HG03460 (cell line): Measurements from ENCODE around the gene C5orf47.

Source experiments
- ATAC-seq: cut with Tn5 transposase; IDR thresholded peaks from one replicate; pipeline ENCODE4 v1.9.1; 2021; ENCODE audit not compliant: unreplicated experiment

The C5orf47 gene

GRCh38 chr5:174022384-174023095 is 33.6 kb downstream of the C5orf47 start:
- ATAC-seq: no peak

GRCh38 chr5:174030286-174030685 is 41.3 kb downstream of the C5orf47 start:
- no peak for ATAC-seq

DNA sequence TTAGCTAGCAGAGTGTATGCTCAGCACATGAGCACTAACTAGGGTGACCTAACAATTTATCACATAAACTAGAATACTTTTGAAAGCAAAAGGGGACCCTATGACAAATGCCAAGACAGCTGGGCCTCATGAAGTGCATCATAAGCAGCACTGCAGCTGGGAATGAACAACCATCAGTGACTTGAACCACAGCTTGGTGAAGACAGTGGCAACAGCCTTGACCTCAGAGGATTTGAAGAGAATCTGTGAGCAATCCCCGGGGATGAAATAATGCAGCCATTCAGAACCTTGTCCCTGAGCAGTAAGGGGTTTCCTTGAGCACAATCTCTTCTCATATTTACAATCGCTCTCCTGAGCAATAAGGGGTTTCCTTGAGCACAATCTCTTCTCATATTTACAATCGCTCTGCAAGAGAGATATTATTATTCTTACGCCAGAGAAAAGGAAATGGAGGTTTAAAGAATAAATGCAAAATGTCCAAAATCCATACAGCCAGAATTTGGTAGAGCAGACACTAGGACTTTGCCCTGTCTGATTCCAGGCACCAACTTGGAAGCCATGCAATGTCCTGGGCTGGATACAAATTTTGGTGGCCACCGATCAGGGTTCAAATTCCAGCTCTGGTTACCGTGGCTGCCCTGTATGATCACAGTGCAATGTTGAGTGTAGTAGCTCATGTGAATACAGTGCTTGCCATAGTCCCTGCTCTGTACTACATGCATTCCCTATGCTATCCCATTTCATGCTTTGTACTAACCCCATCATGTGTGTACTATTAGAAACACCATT is 55.7 kb downstream of the C5orf47 start:
- ATAC-seq: no peak

DNA sequence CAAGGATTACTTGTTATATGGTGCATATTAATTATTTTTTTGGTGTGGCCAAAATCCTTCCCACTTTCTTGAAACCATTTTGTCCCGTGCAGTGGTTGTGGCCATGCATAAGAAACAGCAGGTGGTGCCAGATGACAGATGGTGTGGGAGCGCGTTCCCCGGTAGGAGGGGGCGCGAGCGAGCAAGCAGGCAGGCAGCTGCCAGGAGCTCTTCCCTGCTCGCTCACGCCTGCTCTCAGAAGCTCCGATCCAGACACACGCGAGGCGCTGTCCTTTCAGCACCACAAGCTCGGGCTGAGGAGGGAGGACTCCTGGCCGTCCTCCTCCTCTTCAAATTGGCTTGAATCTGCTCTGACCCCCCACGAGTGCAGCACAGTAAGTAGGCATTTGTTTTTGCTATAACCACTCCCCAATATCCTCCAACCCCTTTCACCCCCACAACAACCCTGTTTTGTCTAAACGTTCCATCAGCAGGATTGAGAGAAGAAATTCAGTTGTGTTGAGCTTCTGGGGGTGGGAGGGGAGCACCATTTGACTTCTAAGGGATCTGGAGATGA is 56.6 kb downstream of the C5orf47 start, which contains the start of gene NSG2:
TSS of gene NSG2 (plus strand) at position 237 of the 556 bp plus-strand sequence. CDS start 1,050 bp downstream, outside the sequence.
- no peak for ATAC-seq

DNA sequence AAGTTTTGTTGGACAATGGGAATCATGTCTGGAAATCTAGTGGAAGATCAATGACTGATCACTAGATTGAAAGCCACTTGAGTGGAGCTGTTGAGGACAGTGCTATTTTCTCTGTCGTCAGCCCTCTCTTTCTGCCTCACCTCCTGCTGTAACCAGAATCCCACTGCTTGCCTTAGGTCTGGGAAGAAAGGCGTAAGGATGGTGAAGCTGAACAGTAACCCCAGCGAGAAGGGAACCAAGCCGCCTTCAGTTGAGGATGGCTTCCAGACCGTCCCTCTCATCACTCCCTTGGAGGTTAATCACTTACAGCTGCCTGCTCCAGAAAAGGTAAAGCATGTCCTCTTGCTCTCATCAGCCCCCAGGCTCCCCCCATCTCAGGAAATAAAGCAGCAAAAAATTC is 57.6 kb downstream of the C5orf47 start:
- no peak for ATAC-seq

DNA sequence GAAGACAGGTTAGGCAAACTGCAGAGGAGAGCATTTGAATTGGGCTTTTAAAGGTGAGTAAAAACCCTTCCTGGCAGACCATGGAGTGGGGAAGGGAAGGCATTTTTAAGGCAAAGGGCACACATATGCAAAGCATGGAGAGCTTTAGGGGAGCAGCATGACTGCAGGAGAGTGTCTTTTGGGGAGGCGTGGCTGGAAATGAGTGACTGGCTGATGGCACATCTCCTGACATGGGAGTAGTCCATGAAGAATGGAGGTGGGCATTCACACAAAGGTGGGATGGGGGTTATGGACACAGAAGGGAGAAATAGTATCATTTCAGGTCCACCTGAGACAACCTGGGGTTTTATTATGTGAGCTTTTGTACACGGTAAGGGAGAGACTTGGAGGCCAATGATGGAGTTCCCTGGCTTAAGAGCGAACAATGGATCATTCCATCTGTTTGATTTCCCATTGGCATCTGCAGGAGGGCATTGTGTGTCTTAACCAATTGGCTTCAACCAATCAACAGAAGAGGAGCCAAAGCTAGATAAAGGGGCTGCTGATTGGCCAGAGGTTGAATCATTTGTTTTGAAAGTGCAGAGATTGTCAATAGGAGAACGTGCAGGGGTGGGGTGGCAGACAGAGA is 58.6 kb downstream of the C5orf47 start:
- no peak for ATAC-seq

GRCh38 chr5:174052636-174053035 is 63.7 kb downstream of the C5orf47 start:
- no peak for ATAC-seq

DNA sequence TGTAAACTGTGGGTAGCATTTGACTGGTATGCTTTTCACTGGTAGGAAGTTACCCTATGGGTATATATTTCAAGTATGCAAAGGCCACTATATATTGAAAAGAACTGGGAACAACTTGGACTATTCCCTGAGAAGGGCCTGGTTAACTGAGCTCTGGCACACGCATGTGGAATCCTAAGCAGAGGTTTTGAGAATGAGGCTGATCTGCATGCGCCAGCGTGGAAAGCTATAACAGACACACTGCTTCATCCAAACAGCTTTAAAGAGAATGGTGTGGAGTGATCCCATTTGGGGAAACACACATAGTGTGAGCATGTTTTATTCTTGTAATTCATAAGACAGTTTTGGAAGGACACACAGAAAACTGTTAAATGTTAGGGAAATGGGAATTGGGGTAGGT is 64.9 kb downstream of the C5orf47 start:
- no peak for ATAC-seq
